Measurements from ENCODE around the gene MRPL51. TPM values are rescaled to one million over a fixed set of nuclear protein-coding genes. Genes with fewer than 3 reads are reported as not detected.

MRPL51 gene
- total RNA-seq, result 71.2 and 74.8 TPM in 2 replicates

GRCh38 chr12:6492838-6493496, at the start of gene MRPL51:
TSS of gene MRPL51 (minus strand) at chr12:6493262. CDS start at chr12:6493136, 126 bp downstream.

GRCh38 chr12:6533923-6534694, 41.0 kb upstream of the MRPL51 start, which contains the start of gene GAPDH:
TSS of gene GAPDH (plus strand) at chr12:6534517. CDS start at chr12:6534833, 316 bp downstream.

GRCh38 chr12:6493497-6494257, 615 bp upstream of the MRPL51 start, which contains the start of gene NCAPD2:
TSS of gene NCAPD2 (plus strand) at chr12:6494102. CDS start at chr12:6495099, 997 bp downstream.

GRCh38 chr12:6470375-6471163, 22.5 kb downstream of the MRPL51 start, which contains the start of gene VAMP1:
TSS of gene VAMP1 (minus strand) at chr12:6470677. CDS start at chr12:6470531, 146 bp downstream.

GRCh38 chr12:6451348-6452244, 41.5 kb downstream of the MRPL51 start, which contains the start of gene TAPBPL:
TSS of gene TAPBPL (plus strand) at chr12:6452042. CDS start at chr12:6452249, 207 bp downstream.

GRCh38 chr12:6444704-6445688, 48.1 kb downstream of the MRPL51 start, which contains the start of gene CD27:
TSS of gene CD27 (plus strand) at chr12:6444955. CDS start at chr12:6445096, 141 bp downstream.

Other genes starting within 250 kb of the MRPL51 start
- not detected in 2 replicates for gene PLEKHG6, start 182.6 kb downstream of the MRPL51 start, total RNA-seq
- gene TNFRSF1A, start 151.2 kb downstream of the MRPL51 start, total RNA-seq, result 167 and 174 TPM in 2 replicates
- 0.44 and 0.57 TPM in 2 replicates for gene SCNN1A, start 117.7 kb downstream of the MRPL51 start, total RNA-seq
- 111 and 237 TPM in 2 replicates for gene LTBR, start 109.1 kb downstream of the MRPL51 start, total RNA-seq
- gene CD27, start 48.3 kb downstream of the MRPL51 start, total RNA-seq, result 0.29 TPM in 1 of 2 replicates, not detected in the other
- 8.6 and 26.5 TPM in 2 replicates for gene TAPBPL, start 41.2 kb downstream of the MRPL51 start, total RNA-seq
- gene VAMP1, start 22.6 kb downstream of the MRPL51 start, total RNA-seq, result 2.1 and 3.9 TPM in 2 replicates
- 23.4 and 117 TPM in 2 replicates for gene NCAPD2, start 840 bp upstream of the MRPL51 start, total RNA-seq
- gene GAPDH, start 41.3 kb upstream of the MRPL51 start, total RNA-seq, result 8,063 and 8,320 TPM in 2 replicates
- 10.5 and 18.9 TPM in 2 replicates for gene IFFO1, start 62.8 kb upstream of the MRPL51 start, total RNA-seq
- gene NOP2, start 75.0 kb upstream of the MRPL51 start, total RNA-seq, result 19.0 and 41.5 TPM in 2 replicates
- 239 and 306 TPM in 2 replicates for gene CHD4, start 114.1 kb upstream of the MRPL51 start, total RNA-seq
- gene LPAR5, start 142.7 kb upstream of the MRPL51 start, total RNA-seq, result not detected in 2 replicates
- gene ACRBP, start 154.2 kb upstream of the MRPL51 start, total RNA-seq, result under 0.01 and 0.14 TPM in 2 replicates
- 23.2 and 64.3 TPM in 2 replicates for gene ING4, start 169.9 kb upstream of the MRPL51 start, total RNA-seq
- 30.6 and 31.5 TPM in 2 replicates for gene ZNF384, start 196.1 kb upstream of the MRPL51 start, total RNA-seq
- gene PIANP, start 207.6 kb upstream of the MRPL51 start, total RNA-seq, result not detected in 2 replicates
- gene COPS7A, start 230.8 kb upstream of the MRPL51 start, total RNA-seq, result 82.7 and 104 TPM in 2 replicates

Data from placental pericyte (primary cell).